Activated T-helper 1 cell treated with anti-CD3 and anti-CD28 coated beads, Interleukin-2, amount 50 U/mL, for 16 hours (primary cell): Measurements from ENCODE around the gene GH2.
"Not testable (repeated sequence)": the region's sequence is repeated elsewhere in the genome, so short reads cannot be mapped to it uniquely, and the experiment has no call there.

Source experiments
- DNase-seq, 2 donors: peaks; one replicate each; pipeline ENCODE4 v3.0.0-alpha.2; 2020; ENCODE audit warnings: low read depth in 1 of 2, low spot score in 1 of 2

GH2 gene

DNA sequence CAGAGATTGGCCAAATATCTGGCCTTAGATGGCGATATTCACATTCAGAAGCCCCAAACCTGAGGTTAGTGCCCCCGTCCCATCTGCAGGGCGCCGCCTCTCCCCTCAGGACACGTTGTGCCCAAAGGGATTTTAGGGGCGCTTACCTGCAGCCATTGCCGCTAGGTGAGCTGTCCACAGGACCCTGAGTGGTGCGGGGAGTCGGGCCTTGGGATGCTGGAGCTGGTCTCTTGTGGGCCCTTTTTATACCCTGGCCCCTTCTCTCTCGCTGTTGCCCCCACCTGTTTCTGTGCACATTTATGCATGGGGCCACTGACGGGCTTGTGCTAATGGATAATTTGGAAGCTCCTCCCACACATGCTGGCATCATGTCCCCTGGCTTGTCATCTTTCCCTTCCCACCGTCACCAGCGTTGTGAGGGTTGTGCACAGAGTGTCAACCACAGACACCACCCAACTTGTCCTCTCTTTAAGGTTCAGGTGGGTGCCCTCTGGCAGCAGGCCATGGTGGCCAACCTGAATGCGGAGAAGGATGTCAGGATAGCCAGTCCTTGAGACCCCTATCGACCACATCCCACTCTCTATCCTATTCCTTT is 29.4 kb upstream of the GH2 start, which contains the start of gene CSHL1:
CSHL1 (minus strand) TSS at position 218 of the 595 bp plus-strand sequence; CDS start at position 156, 62 bp downstream.
- DNase-seq, result no peak

DNA sequence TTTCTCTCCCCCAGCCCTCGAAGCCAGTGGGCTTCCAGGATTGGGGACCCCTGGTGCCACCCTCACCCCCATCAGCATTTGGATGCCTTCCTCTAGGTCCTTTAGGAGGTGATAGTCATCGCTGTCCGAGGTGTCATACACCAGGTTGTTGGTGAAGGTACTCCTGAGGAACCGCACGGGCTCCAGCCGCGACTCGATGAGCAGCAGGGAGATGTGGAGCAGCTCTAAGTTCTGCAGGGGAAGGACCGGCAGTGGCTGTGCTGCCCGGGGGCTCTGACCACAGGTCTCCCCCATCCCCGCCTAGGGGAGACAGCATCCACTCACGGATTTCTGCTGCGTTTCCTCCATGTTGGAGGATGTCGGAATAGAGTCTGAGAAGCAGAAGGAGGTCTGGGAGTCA is 28.4 kb upstream of the GH2 start:
- DNase-seq, result no peak

- DNase-seq, result not testable (repeated sequence)
Observed at GRCh38 chr17:63909586-63909985, 27.8 kb upstream of the GH2 start.

GRCh38 chr17:63907161-63907778 is 25.5 kb upstream of the GH2 start:
- not testable (repeated sequence) for DNase-seq

- not testable (repeated sequence) for DNase-seq
Observed at GRCh38 chr17:63904796-63905195, 23.1 kb upstream of the GH2 start.

- not testable (repeated sequence) for DNase-seq
Observed at GRCh38 chr17:63903787-63904201, 22.1 kb upstream of the GH2 start.

DNA sequence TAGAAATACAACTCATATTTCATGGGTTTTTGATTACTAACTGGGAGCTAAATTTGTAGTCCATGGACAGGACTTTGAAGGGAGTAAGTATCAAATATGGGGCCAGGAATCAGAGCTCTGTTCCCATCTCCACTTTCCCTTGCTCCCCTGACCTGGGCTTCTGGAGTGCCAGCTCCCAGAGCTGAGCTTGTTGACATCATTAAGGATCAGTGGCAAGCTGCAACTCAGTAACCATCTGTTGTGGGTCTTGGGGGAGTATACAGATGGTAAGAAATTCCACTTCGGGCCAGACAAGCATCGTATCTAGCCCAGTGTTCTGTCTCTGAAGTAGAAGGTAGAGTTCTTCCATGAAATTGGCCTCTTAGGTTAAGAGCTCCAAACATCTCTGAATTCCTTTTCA is 20.2 kb upstream of the GH2 start:
- not testable (repeated sequence) for DNase-seq

GRCh38 chr17:63898899-63899798 is 17.4 kb upstream of the GH2 start:
- peak in 1 of 2 donors; percentile 21 for DNase-seq

- DNase-seq, result not testable (repeated sequence)
Observed at GRCh38 chr17:63896524-63897354, 15.0 kb upstream of the GH2 start, which contains the start of gene CSH1. TSS of gene CSH1 (minus strand) at chr17:63896574. CDS start at chr17:63896511, 63 bp downstream.

- DNase-seq, result not testable (repeated sequence)
Observed at GRCh38 chr17:63894821-63895220, 13.1 kb upstream of the GH2 start.

DNA sequence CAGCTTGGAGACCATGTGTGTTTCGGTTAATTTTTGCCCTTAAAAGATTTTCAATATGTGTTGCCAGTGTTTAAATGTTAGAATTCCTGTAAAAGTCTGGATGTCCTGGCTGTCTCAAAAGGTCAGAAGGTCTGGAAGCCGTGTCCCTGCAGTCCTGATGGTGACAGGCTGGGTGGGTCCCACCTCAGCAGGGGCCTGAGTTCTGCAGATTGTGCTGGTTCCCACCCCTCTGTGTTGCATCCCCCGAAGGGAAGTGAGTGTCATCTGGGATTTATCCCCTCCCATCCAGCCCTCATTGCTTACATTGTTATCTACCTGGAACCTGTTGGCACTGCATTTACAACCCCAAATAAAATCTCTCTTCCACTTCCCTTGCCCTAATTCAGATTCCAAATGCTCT is 12.3 kb upstream of the GH2 start:
- DNase-seq, result not testable (repeated sequence)

GRCh38 chr17:63892316-63893037 is 10.7 kb upstream of the GH2 start:
- not testable (repeated sequence) for DNase-seq

DNA sequence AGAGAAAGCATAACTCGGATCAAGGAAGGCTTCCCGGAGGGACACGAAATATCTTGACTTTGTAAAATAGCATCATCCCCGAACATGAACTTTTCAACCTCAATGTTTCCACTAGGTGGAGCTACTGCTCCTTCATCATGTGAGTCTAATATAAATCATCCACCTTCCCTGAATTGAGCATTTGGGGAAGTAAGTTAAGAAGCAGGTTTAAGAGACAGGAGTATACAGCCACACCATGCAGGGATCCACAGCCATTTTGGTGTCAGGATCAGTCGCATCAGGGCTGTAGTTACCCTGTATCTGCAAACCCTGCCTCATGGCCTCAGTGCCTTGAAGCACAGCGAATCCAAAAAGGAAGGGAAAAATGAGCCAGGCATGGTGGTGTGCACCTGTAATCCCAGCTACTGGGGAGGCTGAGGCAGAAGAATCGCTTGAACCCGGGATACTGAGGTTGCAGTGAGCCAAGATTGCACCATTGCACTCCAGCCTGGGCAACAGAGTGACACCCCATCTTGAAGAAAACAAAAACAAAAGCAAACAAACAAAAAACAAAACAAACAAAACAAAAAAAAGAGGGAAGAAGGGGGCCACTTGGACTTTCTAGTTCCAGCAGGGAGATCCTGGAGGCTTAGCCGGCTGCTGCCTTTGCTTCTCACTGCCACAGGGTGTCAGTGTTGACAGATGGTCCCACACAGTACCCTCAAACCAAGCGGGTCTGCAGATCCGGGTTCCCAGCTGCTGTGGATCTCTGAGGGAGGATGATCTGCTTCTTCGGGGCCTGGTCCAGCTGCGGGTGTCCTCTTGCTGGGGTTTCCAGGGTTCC is 7.5 kb upstream of the GH2 start:
- DNase-seq, result not testable (repeated sequence)

DNA sequence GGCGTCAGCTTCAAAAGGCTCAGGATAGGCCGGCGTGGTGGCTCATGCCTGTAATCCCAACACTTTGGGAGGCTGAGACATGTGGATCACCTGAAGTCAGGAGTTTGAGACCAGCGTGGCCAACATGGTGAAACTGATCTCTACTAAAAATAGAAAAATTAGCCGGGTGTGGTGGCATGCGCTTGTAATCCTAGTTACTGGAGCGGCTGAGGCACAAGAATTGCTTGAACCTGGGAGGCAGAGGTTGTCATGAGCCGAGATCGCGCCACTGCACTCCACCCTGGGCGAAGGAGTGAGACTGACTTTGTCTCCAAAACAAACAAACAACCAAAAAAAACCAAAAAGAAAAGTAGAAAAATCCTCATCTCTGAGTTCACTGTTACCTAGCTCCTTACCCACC is 3.4 kb upstream of the GH2 start:
- not testable (repeated sequence) for DNase-seq

GRCh38 chr17:63882626-63883126 is 932 bp upstream of the GH2 start:
- not testable (repeated sequence) for DNase-seq

- not testable (repeated sequence) for DNase-seq
Observed at GRCh38 chr17:63881337-63881736, 407 bp downstream of the GH2 start.

- no peak for DNase-seq
Observed at GRCh38 chr17:63880706-63881105, 1.0 kb downstream of the GH2 start.

GRCh38 chr17:63878413-63878812 is 3.3 kb downstream of the GH2 start:
- not testable (repeated sequence) for DNase-seq

GRCh38 chr17:63874693-63875092 is 7.1 kb downstream of the GH2 start:
- DNase-seq, result not testable (repeated sequence)
